ENCODE measurements around the gene BRSK1. TPM values are rescaled to one million over a fixed set of nuclear protein-coding genes. Genes with fewer than 3 reads are reported as not detected.

BRSK1 gene
- total RNA-seq, 1 donor from 2014 or later, result 24.1 TPM

DNA sequence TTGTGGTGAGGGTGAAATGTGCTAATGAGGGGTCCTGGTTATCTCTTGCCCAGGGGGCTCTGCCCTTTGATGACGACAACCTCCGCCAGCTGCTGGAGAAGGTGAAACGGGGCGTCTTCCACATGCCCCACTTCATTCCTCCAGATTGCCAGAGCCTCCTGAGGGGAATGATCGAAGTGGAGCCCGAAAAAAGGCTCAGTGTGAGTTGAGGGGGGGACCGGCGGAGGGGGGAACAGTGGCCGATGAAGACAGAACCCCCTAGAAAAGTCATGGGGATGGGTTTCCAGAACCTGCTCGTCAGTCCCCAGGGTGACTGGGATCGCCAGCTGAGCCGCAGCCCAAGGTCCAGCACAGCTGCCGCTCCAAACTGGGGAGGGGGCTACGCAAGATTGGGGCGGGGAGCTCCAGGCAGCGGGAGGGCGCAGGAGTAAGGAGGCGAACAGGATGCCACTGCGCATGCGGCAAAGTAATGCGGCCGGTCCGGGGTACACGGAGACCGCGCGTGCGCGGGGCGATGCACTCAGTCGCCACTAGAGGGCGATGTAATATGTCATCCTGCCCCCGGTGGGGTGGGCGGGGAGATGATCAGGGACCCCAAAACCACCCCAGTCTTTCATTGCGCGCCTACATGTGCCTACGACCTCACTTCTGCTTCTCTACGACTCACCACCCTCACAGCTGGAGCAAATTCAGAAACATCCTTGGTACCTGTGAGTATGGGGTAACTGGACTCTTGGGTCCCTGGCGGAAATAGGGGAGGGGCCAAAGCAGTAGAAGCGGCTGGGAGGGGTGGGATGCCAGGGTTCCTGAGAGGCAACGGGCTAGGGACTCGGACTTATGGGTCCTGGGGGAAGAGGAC lies 17.9 kb downstream of the BRSK1 start:
- no peak overlapping the region for H3K9ac ChIP-seq

DNA sequence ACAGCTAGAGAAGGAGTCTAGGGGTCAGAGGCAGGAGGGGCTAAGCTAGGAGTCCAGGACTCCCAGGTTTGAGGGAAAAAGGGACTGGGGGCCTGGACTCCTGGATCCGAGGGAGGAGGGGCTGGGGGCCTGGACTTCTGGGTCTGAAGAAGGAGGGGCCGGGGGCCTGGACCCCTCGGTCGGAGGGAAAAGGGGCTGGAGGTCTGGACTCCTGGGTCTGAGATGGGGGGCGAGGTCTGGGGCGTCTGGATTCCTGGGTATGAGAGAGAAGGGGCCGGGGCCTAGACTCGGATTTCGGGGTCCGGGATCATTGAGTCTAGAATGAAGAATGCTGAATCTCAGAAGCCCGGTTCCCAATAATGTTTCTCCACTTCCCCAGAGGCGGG lies 18.5 kb downstream of the BRSK1 start:
- no peak for TF ChIP-seq EZH2 (IDR thresholded peaks at IDR 0.05)
- no peak for TF ChIP-seq EZH2phosphoT487 (IDR thresholded peaks at IDR 0.05)
- TF ChIP-seq, protein P1, sequence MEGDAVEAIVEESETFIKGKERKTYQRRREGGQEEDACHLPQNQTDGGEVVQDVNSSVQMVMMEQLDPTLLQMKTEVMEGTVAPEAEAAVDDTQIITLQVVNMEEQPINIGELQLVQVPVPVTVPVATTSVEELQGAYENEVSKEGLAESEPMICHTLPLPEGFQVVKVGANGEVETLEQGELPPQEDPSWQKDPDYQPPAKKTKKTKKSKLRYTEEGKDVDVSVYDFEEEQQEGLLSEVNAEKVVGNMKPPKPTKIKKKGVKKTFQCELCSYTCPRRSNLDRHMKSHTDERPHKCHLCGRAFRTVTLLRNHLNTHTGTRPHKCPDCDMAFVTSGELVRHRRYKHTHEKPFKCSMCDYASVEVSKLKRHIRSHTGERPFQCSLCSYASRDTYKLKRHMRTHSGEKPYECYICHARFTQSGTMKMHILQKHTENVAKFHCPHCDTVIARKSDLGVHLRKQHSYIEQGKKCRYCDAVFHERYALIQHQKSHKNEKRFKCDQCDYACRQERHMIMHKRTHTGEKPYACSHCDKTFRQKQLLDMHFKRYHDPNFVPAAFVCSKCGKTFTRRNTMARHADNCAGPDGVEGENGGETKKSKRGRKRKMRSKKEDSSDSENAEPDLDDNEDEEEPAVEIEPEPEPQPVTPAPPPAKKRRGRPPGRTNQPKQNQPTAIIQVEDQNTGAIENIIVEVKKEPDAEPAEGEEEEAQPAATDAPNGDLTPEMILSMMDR (IDR thresholded peaks at IDR 0.05), result no peak
- Mint-ChIP-seq H3K27me3 (ENCODE audit: insufficient read depth, low read depth) (no peaks in the 10 kb centered on the region), H3K36me3 (peaks cover 36% of the 10 kb centered on the region), H3K4me1 (peaks cover 18% of the 10 kb centered on the region), H3K27ac (no peak overlapping the region), H3K4me3 (no peak overlapping the region), H3K9me3 (peaks cover 2% of the 10 kb centered on the region)
- no peak overlapping the region for H3K4me2 ChIP-seq
- DNase-seq (ENCODE audit: low spot score), result no peak
- no peaks in the 10 kb centered on the region for H3K79me2 ChIP-seq (ENCODE audit: low read depth)
- H4K20me1 ChIP-seq (ENCODE audit: low read depth), result peaks cover 12% of the 10 kb centered on the region
- no peaks in the 10 kb centered on the region for H3K9me3 ChIP-seq (ENCODE audit: low read depth)
- peaks cover 17% of the 10 kb centered on the region for H3K4me1 ChIP-seq
- no peak overlapping the region for H3K9ac ChIP-seq
- H3K27me3 ChIP-seq, result no peaks in the 10 kb centered on the region
- no peak overlapping the region for H3K4me3 ChIP-seq
- H3K36me3 ChIP-seq, result no peaks in the 10 kb centered on the region
- H2AFZ ChIP-seq (replicated peaks), result no peak overlapping the region
- H3F3A ChIP-seq (ENCODE audit: low read depth), result peaks cover 26% of the 10 kb centered on the region
- no peak overlapping the region for H3K27ac ChIP-seq

More for the DNA sequence above, 17.9 kb downstream of the BRSK1 start:
- peak overlapping the region; percentile 65 for H3K4me2 ChIP-seq
- H2AFZ ChIP-seq (replicated peaks), result no peak overlapping the region
- Mint-ChIP-seq H3K4me1 (peaks cover 18% of the 10 kb centered on the region), H3K4me3 (peak overlapping the region; percentile 72), H3K27me3 (ENCODE audit: insufficient read depth, low read depth) (no peaks in the 10 kb centered on the region), H3K27ac (no peak overlapping the region), H3K9me3 (no peaks in the 10 kb centered on the region), H3K36me3 (peaks cover 33% of the 10 kb centered on the region)
- H3K4me3 ChIP-seq, result peak overlapping the region; percentile 19
- H3K27ac ChIP-seq, result peak overlapping the region; percentile 79
- H3K27me3 ChIP-seq, result no peaks in the 10 kb centered on the region
- TF ChIP-seq, protein P1 (IDR thresholded peaks at IDR 0.05), result peak; percentile 94
- TF ChIP-seq EZH2phosphoT487 (IDR thresholded peaks at IDR 0.05), result no peak
- TF ChIP-seq EZH2 (IDR thresholded peaks at IDR 0.05), result no peak
- H3K79me2 ChIP-seq (ENCODE audit: low read depth), result no peaks in the 10 kb centered on the region
- H3K4me1 ChIP-seq, result peaks cover 17% of the 10 kb centered on the region
- H4K20me1 ChIP-seq (ENCODE audit: low read depth), result peaks cover 12% of the 10 kb centered on the region
- peaks cover 26% of the 10 kb centered on the region for H3F3A ChIP-seq (ENCODE audit: low read depth)
- H3K9me3 ChIP-seq (ENCODE audit: low read depth), result no peaks in the 10 kb centered on the region
- no peaks in the 10 kb centered on the region for H3K36me3 ChIP-seq
- peak; percentile 95 for DNase-seq (ENCODE audit: low spot score)

DNA sequence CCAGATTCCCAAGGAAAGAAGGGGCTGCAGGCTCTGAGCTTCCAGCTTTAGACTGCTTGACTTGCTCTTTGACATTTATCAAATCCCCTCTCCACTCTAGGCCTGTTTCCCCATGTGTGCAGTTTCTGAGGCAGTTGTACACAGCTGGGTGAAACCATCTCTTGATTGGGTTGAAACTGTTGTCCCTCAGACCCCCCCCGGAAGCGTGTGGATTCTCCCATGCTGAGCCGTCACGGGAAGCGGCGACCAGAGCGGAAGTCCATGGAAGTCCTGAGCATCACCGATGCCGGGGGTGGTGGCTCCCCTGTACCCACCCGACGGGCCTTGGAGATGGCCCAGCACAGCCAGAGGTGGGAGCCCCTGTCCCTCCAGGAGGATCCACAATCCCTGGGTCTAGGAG lies 19.7 kb downstream of the BRSK1 start:
- Histone ChIP-seq H4K20me1 (ENCODE audit: low read depth) (peaks cover 12% of the 10 kb centered on the region), H3K9me3 (ENCODE audit: low read depth) (no peaks in the 10 kb centered on the region), H3K4me1 (peaks cover 17% of the 10 kb centered on the region), H3K4me2 (no peak overlapping the region), H3K79me2 (ENCODE audit: low read depth) (no peaks in the 10 kb centered on the region), H2AFZ (replicated peaks) (no peak overlapping the region), H3K9ac (no peak overlapping the region), H3K36me3 (no peaks in the 10 kb centered on the region), H3K27ac (no peak overlapping the region), H3F3A (ENCODE audit: low read depth) (peaks cover 26% of the 10 kb centered on the region), H3K27me3 (no peaks in the 10 kb centered on the region), H3K4me3 (no peak overlapping the region)
- Mint-ChIP-seq H3K4me3 (no peak overlapping the region), H3K9me3 (peaks cover 2% of the 10 kb centered on the region), H3K36me3 (peaks cover 39% of the 10 kb centered on the region), H3K27me3 (ENCODE audit: insufficient read depth, low read depth) (no peaks in the 10 kb centered on the region), H3K4me1 (peaks cover 20% of the 10 kb centered on the region), H3K27ac (no peak overlapping the region)
- TF ChIP-seq, protein P1 (IDR thresholded peaks at IDR 0.05), result no peak
- no peak for TF ChIP-seq EZH2 (IDR thresholded peaks at IDR 0.05)
- TF ChIP-seq EZH2phosphoT487 (IDR thresholded peaks at IDR 0.05), result no peak
- DNase-seq (ENCODE audit: low spot score), result no peak

All from neural progenitor cell (in vitro differentiated cells).